ENCODE measurements around the gene ZDHHC18.

DNA sequence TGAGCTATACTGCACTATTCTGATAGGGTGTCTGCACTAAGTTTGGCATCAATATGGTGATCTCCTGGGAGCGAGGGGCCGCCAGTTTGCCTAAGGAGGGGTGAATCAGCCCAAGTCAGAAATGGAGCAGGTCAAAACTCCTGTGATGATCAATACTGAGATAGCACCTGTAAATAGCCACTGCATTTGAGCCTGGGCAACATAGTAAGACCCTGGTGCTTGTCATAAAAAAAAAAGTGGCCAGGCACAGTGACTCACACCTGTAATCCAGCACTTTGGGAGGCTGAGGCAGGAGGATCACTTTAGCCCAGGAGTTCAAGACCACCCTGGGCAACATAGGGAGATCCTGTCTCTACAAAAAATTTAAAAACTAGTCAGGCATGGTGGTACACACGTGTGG, 11.6 kb upstream of the ZDHHC18 start:
- TF ChIP-seq CTCF (IDR thresholded peaks at IDR 0.05; ENCODE audit: insufficient read depth, low read depth, low read length) (no peak), EZH2 (IDR thresholded peaks at IDR 0.05; ENCODE audit: insufficient read depth, low read length) (no peak)
